Right lobe of liver (tissue), 4 donors: ENCODE measurements around the gene CAMTA1.

Source experiments
- POLR2A ChIP-seq: fragments of 450-650 bp; IDR thresholded peaks from one replicate; pipeline ENCODE4 v1.6.1; 2017; ENCODE audit warnings: antibody characterized with exemption, mild to moderate bottlenecking
- TF ChIP-seq, protein P1 (sequence below), 4 donors: fragments of 200-600 bp in 3 of 4; fragments of 450-650 bp in 1 of 4; IDR thresholded peaks; one replicate each; pipeline versions ENCODE4 v1.5.1 to v1.8.0; 2016 to 2022; ENCODE audit warnings: antibody characterized with exemption in 4 of 4, mild to moderate bottlenecking in 2 of 4
- donor health status: DM: no; HTN: no; CAD: no.
- donor health status: DM: no; HTN: no; CAD: no.
- donor health status: DM: no; HTN: yes; CAD: no.

DNA sequence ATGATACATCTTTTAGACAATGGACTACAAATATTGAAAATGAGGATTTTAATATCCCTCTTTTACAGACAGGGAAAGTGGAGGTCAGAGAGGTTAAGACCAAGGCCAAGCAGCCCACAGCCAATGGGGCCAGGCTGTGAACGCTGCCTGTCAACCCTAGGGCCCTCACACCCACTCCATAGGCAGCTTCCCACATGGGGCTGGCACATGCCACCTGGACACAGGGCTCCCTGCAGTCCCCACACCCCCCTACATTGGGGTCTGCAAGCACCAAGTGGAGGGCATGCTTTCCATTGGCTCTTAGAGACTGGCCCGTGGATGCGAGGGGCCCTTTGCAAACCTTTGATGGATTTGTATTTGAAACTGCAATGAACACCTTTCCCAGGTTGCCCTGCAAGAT is 637.3 kb downstream of the CAMTA1 start:
- TF ChIP-seq, protein P1, sequence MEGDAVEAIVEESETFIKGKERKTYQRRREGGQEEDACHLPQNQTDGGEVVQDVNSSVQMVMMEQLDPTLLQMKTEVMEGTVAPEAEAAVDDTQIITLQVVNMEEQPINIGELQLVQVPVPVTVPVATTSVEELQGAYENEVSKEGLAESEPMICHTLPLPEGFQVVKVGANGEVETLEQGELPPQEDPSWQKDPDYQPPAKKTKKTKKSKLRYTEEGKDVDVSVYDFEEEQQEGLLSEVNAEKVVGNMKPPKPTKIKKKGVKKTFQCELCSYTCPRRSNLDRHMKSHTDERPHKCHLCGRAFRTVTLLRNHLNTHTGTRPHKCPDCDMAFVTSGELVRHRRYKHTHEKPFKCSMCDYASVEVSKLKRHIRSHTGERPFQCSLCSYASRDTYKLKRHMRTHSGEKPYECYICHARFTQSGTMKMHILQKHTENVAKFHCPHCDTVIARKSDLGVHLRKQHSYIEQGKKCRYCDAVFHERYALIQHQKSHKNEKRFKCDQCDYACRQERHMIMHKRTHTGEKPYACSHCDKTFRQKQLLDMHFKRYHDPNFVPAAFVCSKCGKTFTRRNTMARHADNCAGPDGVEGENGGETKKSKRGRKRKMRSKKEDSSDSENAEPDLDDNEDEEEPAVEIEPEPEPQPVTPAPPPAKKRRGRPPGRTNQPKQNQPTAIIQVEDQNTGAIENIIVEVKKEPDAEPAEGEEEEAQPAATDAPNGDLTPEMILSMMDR (IDR thresholded peaks at IDR 0.05) = no peak
- no peak for TF ChIP-seq POLR2A
